ENCODE measurements around the gene FASTKD1. TPM values are rescaled to one million over a fixed set of nuclear protein-coding genes. Genes with fewer than 3 reads are reported as not detected.
A peak's percentile ranks its signal among the peaks of the same experiment; 100 is the strongest.
"Not testable (repeated sequence)": the region's sequence is repeated elsewhere in the genome, so short reads cannot be mapped to it uniquely, and the experiment has no call there.

The FASTKD1 gene, protein sequence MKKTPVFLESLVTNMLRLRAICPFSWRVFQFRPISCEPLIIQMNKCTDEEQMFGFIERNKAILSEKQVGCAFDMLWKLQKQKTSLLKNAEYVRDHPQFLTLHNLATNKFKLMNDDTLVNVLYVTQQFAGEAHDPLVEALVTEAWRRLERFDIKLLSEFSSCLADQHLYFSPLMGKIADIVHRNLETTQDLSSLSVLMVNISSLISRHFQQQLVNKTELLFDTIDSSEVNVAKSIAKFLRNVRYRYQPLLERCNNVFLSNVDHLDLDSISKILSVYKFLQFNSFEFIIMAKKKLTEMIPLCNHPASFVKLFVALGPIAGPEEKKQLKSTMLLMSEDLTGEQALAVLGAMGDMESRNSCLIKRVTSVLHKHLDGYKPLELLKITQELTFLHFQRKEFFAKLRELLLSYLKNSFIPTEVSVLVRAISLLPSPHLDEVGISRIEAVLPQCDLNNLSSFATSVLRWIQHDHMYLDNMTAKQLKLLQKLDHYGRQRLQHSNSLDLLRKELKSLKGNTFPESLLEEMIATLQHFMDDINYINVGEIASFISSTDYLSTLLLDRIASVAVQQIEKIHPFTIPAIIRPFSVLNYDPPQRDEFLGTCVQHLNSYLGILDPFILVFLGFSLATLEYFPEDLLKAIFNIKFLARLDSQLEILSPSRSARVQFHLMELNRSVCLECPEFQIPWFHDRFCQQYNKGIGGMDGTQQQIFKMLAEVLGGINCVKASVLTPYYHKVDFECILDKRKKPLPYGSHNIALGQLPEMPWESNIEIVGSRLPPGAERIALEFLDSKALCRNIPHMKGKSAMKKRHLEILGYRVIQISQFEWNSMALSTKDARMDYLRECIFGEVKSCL
- total RNA-seq (2014; rRNA removed): 22.8 and 26.9 TPM in 2 replicates
- 8.6 TPM for polyA plus RNA-seq (2012)

DNA sequence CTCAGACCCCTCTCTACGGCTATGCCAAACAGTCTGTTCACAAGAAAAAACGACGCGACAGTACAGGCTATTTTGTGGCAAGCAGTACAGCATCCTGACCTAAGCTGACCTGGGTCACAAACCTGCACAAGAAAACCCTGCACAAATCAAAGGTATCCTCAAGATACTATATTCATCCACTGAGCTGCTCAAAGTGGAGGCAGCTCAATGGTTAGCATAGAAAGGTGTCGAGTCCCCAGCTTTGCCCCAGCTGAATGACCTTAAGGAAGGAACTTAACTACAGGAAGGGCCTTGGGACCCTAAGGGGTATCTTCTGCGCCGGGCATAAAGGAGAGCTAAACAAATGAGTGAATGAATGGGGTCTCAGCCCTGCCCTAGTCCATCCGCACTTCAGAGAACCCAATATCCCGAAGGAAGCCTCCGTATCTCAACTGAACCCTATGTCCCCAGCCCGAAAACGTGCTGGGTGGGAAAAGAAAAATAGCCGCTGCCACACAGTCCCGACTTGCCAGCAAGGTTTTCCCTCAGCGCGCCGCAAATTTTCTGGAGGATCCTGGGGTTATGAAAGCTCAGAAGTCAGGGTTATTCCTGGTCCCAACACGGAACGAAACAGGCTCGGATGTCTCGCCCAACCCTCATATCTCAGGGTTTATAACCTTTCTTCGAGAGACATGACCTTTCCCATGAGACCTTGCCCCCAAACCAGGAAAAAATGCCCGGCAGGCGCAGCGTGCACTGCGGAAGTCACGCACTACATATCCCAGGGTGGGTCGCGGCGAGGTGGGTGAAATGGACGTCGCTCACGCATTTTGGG, at the start of gene FASTKD1:
FASTKD1 (minus strand) TSS at position 706 of the 814 bp plus-strand sequence. CDS start 1,836 bp downstream, outside the sequence.
- peak; percentile 91 for DNase-seq (ENCODE audit: low read depth)

- no peak for DNase-seq (ENCODE audit: low read depth)
Measured at GRCh38 chr2:169623235-169623634, 49.6 kb upstream of the FASTKD1 start.

DNA sequence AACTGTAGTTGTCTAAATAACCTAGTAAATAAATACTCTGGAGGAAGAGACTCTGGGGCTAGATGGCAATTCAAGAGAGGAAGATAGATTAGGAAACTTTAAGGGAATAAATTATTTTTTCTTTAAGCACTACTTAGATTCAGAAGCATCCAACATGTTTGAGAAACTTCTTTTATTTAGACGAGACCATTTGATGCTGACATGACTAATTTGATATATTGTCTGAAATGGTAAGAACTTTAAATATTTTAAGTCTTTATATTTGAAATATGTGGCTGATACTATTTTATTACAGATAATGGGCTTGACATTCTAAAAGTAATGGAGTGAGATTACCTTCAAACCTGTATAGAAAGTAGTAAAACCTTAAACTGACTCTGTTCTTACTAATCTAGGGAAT, 46.8 kb upstream of the FASTKD1 start:
- DNase-seq (ENCODE audit: low read depth): no peak

GRCh38 chr2:169619946-169620345, 46.3 kb upstream of the FASTKD1 start:
- DNase-seq (ENCODE audit: low read depth): peak; percentile 56

DNA sequence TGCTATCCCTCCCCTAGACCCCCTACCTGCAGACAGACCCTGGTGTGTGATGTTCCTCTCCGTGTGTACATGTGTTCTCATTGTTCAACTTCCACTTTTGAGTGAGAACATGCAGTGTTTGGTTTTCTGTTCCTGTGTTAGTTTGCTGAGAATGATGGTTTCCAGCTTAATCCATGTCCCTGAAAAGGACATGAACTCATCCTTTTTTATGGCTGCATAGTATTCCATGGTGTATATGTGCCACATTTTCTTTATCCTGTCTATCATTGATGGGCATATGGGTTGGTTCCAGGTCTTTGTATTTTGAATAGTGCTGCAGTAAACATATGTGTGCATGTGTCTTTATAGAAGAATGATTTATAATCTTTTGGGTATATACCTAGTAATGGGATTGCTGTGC, 42.3 kb upstream of the FASTKD1 start:
- not testable (repeated sequence) for DNase-seq (ENCODE audit: low read depth)

- DNase-seq (ENCODE audit: low read depth): no peak
Measured at GRCh38 chr2:169613876-169614275, 40.2 kb upstream of the FASTKD1 start.

DNA sequence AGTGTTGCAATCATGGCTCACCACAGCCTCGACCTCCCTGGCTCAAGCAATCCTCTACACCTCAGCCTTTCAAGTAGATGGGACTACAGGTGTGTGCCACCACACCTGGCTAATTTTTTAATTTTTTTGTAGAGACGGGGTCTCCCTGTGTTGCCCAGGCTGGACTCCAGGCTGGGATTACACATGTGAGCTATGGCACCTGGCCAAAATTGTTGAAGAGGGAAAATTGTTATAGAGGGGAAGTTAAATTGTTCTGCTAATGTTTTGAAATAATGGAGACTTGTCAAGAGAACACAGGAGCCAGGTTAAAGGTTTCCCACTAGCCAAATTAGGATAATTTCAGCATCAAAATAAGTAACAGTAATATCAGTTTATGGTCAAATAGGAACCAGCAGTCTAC, 35.6 kb upstream of the FASTKD1 start:
- no peak for DNase-seq (ENCODE audit: low read depth)

DNA sequence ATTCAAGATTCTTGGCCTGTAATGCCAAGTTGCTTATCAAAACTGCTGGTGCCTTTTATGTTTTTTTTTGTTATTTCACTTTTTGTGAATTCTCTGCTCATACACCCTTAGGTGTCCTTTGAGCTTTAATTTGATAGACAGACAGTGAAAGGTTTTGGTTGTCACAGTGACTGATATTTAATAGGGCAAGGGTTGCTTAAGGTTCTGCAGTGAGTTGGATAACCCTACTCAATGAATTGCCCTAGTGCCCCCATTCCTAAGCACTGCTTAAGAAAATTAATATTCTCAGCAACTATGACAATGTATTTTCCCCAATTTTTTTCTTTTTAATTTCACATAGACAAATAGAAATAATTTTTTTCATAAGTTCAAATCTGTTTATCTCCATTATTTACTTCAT, 25.9 kb upstream of the FASTKD1 start:
- DNase-seq (ENCODE audit: low read depth): no peak

- no peak for DNase-seq (ENCODE audit: low read depth)
Measured at GRCh38 chr2:169598982-169599381, 25.3 kb upstream of the FASTKD1 start.

- DNase-seq (ENCODE audit: low read depth): not testable (repeated sequence)
Measured at GRCh38 chr2:169596546-169596945, 22.9 kb upstream of the FASTKD1 start.

GRCh38 chr2:169590804-169591203, 17.1 kb upstream of the FASTKD1 start:
- no peak for DNase-seq (ENCODE audit: low read depth)

DNA sequence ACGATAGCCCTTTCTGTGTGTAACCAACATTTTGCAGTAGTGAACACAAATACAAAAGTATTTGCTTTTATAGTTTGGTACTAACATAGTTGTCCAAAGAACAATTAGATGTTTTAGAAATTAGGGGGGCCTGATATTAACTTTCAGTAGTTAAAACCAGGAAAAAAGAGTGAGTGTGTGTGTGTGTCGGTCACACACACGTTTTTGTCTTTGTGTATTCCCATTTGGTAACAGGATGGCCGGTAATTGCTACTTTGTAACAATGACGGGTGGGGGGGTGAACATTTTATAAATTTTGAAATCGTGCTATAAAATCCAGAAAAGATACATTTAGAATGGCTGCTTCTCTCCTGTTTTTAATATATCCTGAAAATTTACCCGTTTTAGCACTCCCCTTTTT, 12.0 kb upstream of the FASTKD1 start:
- no peak for DNase-seq (ENCODE audit: low read depth)

DNA sequence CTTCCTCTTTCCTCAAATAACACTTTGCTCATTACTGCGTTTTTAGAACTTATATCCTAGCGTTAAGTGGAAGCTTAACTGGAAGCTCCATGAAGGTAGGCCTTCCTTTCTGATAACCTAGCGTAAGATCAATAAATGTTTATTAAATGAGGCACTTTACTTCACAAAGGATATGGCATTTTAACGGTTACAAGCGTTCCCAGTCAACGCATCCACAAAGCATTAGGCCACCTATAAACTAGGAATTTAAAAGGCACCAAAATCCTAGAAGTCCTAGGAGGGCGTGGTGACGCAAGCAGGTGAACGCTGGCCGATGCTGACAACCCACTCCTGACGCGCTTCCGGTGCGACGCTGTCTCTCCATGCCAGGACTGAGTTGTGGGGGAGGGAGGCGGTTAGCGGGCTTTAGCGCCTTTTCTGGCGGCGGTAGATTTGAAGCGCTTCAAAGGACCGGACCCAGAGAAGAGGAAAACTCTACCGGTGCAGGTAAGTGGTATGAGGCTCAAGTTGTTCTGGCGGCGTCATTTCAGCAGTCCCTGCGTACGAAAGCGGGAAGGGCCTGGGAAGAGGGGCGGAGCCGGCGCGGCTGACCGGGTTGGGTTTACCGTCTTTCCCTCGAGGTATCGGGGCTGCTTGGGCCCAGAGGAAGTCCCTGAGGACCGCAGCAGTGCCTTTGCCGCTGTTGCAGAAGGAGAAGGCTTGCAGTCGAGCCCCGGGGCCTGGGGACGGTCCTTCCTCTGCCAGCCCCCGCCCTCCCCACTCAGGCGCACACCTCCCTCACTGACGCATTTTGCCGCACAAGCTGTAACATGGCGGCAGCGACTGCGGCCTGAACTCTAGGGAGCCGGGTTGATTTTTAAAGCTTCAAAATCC, 10.6 kb upstream of the FASTKD1 start, which contains the start of gene PPIG:
PPIG (plus strand) TSS at position 347 of the 873 bp plus-strand sequence. CDS start 19,691 bp downstream, outside the sequence.
- peak; percentile 89 for DNase-seq (ENCODE audit: low read depth)

DNA sequence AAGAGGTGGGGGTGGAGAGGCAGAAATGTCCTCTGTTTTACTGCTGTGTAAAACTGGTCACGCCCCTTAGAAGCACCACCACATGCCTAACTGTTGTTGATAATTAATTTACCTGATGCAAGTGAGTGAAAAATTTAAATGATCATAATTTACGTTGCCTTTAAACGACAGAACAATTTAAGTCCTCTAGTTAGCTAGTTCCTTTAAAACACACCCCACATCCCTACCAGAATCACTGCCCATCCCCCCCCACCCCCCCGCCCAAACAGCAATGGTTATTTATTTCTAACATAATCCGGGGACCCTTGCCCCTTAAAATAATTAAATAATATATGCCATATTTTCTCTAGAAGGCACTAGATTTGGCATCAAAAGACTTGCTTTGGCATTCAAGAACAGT, 9.9 kb upstream of the FASTKD1 start:
- DNase-seq (ENCODE audit: low read depth): no peak

GRCh38 chr2:169582552-169583266, 9.0 kb upstream of the FASTKD1 start:
- not testable (repeated sequence) for DNase-seq (ENCODE audit: low read depth)

DNA sequence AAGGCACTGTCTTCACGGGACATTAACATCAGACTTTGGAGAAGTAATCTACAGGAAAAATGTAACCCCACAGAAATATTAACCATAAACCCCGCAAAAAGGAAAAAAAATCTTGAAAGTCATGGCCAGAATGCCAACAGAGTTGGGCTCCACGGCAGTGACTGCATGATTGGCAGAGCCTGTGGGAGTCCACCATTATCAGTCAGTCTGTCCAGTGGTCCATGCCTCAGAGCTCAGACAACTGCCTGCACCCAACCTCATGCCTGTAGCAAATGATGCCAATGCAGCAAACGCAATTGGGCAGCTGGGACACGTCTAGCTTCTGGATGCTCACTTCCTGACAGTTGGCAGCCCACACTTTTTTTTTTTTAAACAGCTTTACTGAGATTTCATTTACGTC, 5.4 kb upstream of the FASTKD1 start:
- no peak for DNase-seq (ENCODE audit: low read depth)

- DNase-seq (ENCODE audit: low read depth): not testable (repeated sequence)
Measured at GRCh38 chr2:169575264-169575663, 1.6 kb upstream of the FASTKD1 start.

DNA sequence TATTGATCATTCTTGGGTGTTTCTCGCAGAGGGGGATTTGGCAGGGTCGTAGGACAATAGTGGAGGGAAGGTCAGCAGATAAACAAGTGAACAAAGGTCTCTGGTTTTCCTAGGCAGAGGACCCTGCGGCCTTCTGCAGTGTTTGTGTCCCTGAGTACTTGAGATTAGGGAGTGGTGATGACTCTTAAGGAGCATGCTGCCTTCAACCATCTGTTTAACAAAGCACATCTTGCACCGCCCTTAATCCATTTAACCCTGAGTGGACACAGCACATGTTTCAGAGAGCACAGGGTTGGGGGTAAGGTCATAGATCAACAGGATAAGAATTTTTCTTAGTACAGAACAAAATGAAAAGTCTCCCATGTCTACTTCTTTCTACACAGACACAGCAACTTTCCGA, 874 bp upstream of the FASTKD1 start:
- DNase-seq (ENCODE audit: low read depth): not testable (repeated sequence)

- no peak for DNase-seq (ENCODE audit: low read depth)
Measured at GRCh38 chr2:169573974-169574299, 272 bp upstream of the FASTKD1 start.

DNA sequence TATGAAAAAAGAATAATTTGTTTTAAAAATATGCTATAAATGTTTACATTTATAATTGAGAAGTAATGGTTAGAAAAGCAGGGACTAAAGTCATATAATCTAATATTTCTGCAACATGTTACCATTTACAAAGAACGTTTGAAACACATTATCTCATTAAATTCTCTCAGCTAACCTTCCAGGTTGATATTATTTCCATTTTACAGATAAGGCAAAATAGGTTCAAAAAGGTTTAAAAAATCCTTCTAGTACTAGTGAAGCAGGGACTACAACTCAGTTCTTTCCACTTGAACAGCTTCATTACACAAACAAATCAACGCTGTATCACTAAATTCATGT, 875 bp downstream of the FASTKD1 start:
- DNase-seq (ENCODE audit: low read depth): no peak

Data from LHCN-M2 (cell line).